ENCODE data around the gene TMEM135.
"Not testable (repeated sequence)": the region's sequence is repeated elsewhere in the genome, so short reads cannot be mapped to it uniquely, and the experiment has no call there.

Gene TMEM135

DNA sequence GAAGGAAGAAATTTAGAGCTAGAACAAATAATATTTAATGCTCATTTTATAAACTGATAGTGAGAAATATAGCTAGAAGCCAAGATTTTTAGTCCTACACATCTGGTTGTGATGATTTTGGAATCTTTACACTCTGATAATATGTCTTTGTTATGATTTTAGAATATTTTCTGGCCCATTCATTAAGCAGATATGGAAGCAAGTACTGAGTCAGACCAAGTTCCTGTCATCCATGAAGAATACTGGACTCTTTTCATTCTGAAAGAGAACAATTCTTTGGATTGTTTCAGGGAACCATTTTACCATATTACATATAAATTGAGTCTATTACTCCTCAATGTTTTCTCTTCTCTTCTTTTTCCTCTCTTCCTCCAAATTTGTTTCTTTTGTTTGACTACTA, 227.4 kb downstream of the TMEM135 start:
- no peak for DNase-seq

DNA sequence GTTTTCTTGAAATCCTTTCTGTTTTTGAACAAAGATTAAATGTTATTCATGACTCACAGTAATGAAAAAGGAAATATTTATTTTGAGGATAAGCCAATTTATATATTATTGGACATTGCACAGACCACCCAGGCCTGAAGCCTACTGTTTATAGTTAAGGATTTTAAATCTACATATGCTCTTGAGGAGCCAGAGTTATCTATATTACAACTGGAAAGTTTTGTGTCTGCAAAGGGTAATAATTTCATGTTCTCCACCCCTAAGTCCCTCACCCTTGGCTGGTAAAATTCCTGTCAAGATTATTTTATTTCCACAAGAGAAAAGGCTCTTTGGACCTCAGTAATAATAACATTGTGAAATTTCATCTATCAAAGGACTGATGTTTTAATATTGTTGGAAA, 228.2 kb downstream of the TMEM135 start:
- DNase-seq = no peak

DNA sequence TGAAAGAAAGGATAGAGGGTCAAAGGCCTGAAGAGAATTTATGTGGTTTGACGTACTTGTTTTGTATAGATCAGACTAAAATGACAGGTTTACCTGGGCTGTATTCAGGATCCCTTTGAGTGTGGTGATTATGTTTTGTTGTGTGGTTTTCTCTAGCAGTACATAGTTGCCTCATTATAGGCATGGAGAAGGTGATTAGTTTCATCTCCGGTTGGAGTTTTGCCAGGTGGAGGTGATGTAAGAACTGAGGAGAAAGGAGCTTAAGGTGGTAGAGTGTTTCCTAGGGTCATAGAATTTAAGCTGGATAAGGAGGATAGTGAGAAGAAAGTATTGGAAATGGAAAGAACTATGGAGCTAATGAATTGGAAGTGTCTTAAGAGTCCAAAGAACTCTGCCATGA, 229.0 kb downstream of the TMEM135 start:
- DNase-seq = no peak

DNA sequence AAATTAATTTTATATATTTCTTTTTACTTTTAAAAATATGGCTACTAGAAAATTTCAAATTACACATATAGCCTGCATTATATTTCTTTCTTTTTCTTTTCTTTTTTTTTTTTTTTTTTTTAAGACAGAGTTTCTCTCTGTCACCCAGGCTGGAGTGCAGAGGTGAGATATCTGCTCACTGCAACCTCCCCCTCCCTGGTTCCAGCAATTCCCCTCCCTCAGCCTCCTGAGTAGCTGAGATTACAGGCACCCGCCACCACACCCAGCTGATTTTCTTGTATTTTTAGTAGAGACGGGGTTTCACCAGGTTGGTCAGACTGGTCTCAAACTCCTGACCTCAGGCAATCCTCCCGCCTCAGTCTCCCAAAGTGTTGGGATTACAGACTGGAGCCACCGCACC, 234.2 kb downstream of the TMEM135 start:
- not testable (repeated sequence) for DNase-seq

DNA sequence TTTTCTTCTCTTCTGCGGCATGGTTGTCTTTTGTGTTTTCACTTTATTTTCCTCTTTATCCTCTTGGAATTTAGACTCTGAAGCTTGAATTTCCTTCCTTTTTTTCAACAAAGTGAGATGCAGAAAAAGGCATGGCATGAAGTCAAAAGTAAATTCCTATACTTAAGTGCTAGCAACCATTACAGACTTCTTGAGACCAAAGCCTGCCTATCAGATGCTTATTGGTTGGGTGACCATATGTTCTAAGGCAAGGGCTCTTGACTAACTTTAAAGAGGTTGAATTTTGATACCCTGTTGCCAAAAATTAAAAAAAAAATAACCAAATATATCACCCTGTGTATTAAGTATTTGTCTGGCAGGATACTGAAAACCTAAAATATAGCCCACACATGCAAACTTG, 237.4 kb downstream of the TMEM135 start:
- no peak for DNase-seq

DNA sequence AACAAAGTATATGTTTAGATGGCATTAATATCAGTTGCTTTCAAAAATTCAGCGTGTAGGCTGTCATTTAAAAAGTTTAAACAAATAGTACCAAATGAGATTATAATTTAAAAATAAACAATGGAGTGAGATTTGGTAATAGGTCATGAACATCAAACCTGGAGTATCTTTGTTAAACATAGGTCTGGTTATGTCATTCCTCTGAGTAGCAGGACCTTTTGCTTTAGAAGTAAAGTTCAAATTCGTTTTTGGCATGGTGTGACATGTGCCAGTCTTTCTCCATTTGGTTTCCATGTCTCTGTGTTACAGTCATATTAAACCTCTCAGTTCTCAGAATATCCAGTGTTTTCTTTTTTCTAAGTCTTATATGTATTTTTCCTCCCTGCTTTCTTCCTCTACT, 242.4 kb downstream of the TMEM135 start:
- no peak for DNase-seq

DNA sequence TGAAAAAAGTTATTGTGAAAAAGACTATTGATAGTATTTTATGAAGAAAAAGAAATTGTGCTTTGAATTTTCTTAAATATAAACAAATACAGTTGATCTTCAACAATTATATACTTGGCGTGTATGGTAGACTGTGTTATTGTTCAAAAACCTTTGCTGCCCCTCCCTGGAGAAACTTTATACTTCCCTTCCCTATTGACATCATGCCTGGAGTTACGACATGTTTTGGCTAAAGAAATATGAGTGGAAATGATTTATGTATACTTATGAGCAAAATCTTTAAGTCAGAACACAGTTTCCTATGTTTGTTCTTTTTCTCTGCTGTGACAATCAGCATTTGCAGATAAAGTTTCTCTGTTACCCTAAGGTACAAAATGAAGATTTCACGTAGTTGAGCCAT, 243.8 kb downstream of the TMEM135 start:
- DNase-seq = no peak

DNA sequence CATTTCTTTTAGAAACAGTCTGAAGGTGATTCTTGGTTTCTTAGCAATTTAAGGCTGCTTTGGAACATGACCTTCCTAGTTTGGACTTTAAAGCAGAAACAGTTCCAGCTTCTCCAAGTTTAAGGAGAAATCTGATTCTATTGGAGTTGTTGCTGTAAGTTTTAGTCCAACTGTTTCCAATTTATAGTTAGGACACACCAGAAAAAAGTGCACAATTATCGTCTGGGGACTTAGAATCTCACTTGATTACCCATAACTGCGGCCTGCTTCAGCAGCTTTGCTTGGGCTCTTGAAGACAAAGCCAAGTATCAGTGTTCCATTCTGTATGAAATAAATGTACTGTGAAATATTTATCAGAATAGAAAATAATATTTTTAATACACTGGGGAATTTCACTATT, 246.6 kb downstream of the TMEM135 start:
- no peak for DNase-seq

DNA sequence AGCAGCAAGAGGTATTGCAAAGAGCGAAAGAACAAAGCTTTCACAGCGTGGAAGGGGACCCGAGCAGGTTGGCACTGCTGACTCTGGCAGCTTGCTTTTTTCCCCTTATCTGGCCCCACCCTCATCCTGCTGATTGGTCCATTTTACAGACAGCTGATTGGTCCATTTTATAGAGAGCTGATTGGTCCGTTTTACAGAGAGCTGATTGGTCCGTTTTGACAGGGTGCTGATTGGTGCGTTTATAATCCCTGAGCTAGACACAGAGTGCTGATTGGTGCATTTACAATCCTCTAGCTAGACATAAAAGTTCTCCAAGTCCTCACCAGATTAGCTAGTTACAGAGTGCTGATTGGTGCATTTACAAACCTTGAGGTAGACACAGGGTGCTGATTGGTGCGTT, 247.9 kb downstream of the TMEM135 start:
- not testable (repeated sequence) for DNase-seq

DNA sequence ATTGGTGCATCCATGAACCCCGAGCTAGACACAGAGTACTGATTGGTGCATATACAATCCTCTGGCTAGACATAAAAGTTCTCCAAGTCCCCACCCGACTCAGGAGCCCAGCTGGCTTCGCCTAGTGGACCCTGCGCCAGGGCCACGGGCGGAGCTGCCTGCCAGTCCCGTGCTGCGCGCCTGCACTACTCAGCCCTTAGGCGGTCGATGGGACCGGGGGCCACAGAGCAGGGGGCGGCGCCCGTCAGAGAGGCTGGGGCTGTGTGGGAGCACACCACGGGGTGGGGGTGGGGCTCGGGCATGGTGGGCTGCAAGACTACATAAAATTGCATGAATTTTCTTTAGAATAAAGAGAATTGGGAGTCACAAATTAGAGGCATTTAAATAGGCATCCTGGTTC, 248.6 kb downstream of the TMEM135 start:
- no peak for DNase-seq

DNA sequence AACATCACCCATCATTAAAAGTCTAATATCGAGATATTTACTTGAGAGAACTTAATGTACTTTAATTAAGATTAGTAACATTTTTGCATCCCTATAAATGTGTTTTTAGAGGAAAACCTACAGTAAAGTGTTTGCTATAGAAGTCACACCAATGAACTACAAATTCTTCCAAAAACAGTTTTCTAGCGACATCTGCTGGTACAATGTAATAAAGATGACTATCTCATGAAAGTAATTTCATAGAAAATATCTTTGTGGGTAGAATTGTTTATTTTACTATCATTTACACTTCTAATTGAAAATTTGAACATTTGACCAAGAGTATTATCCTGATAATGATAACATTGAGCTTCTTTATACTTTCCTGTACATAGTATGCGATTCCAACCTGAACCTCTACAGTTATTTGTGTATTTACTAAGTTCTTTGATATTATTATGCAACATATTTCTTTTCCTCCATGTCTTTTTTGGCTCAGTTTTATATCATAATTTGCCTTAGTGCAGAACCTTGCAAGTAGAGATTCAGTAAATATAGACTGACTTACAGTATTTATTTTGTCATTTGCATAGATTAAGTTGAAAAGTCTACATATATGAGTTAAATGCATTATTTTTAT, 252.7 kb downstream of the TMEM135 start:
- DNase-seq = peak; percentile 60

DNA sequence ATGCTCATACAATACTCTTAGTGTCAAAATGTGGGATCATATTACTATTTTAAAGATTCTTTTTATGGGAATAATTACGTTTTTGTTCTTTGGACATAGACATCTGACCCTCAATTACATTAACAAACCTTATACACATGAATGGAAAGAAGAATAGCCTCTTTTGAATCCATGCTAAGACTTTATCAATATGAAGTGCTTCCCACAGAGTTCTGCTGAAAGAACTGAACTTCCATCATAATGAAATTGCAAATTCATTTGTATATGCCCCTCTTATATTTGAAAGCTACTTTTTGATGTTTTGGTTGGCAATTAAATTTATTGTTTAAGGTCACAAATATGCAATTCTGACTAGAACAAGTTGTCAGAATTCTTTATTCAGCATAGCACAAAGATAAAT, 254.9 kb downstream of the TMEM135 start:
- DNase-seq = no peak

DNA sequence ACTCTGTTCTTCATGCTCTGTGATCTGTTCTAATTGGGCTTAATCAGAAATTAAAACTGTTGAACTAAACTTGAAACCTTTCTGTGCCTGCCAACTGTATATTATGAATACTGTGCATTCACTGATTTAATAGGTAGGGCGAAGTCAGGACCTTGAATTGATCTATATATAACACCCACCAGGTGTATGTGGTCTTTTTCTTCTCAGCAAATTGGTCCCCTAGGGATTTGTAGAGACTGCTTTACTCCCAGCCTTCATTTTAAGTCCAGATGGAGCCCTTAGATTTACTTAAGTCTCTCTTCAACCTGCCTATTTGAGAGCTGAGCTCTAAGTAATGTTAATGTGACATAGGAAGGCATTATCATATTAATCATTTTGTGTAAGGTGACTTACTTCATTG, 257.5 kb downstream of the TMEM135 start:
- no peak for DNase-seq

DNA sequence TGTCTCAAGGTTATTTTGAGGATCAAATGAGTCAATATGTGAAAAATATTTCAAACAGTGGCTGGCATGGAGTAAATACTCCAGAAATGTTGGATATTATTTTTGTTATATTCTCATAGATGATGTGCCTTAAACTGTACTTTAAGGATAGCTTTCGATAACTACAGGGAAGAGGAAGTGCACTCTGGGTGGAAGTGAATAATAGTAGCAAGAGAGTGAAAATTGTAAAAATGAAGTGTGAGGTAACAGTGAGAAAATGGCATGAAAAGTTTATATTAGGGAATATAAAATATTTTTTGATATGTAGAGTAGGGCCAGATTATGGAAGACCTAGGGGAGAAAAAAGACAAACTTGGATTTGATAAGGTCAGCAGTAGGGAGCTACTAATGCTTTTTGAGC, 258.9 kb downstream of the TMEM135 start:
- no peak for DNase-seq

DNA sequence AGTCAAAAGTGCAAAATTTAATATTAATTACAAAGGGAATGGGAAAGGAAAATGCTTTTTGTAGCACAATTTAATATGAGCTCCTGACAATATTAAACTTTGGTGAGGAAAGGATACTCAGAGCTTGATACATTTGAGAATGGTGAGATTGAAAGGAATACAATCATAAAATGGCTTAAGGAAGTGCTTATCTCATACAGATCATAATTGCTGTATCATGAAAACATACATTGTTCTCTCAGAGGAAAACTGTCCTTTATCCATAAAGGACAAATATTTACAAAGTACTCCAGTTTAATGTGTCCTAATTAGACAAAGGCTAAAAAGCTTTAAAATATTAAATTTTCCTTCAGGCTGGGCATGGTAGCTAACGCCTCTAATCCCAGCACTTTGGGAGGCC, 260.4 kb downstream of the TMEM135 start:
- DNase-seq = no peak

DNA sequence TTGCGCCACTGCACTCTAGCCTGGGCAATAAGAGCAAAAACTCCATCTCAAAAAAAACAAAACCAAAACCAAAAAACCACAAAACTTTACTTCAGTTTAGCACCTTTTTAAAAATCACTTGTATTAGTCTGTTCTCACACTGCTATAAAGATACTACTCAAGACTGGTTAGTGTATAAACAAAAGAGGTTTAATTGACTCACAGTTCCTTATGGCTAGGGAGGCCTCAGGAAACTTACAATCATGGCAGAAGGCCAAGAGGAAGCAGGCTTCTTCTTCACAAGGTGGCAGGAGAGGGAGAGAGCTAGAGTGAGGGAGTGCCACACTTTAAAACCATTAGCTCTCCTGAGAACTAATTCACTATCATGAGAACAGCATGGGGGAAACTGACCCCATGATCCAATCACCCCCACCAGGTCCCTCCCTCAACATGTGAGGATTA, 261.3 kb downstream of the TMEM135 start:
- no peak for DNase-seq

DNA sequence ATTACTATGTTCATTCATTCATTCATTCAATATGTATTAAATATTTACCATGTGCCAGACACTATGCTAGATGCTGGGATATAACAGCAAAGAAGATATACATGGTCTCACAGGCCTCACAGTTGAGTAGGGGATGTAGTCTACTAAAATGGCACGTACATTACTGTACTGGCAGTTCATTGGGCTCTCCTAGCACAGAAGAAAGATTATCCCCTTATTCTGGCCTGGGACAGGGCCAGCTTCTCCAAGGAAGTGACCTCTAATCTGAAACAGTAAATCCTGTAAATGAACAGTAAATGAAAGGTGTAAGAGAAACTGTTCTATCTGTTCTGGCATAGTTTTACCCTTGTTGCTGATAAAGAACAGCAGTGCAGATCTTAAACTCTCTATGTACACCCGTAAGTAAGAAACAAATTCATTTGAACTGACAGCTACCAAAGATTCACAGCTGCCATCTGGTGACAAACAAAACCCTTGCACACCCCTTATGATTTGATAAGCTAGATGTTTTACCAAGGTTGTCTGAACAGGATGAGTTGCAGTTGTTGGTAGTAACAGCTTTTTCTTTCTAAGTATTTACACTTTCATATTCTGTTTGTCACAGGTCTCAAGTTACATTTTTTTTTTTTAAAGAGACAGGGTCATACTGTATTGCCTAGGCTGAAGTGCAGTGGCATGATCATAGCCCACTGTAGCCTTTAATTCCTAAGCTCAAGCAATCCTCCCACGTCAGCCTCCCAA, 263.1 kb downstream of the TMEM135 start:
- no peak for DNase-seq

DNA sequence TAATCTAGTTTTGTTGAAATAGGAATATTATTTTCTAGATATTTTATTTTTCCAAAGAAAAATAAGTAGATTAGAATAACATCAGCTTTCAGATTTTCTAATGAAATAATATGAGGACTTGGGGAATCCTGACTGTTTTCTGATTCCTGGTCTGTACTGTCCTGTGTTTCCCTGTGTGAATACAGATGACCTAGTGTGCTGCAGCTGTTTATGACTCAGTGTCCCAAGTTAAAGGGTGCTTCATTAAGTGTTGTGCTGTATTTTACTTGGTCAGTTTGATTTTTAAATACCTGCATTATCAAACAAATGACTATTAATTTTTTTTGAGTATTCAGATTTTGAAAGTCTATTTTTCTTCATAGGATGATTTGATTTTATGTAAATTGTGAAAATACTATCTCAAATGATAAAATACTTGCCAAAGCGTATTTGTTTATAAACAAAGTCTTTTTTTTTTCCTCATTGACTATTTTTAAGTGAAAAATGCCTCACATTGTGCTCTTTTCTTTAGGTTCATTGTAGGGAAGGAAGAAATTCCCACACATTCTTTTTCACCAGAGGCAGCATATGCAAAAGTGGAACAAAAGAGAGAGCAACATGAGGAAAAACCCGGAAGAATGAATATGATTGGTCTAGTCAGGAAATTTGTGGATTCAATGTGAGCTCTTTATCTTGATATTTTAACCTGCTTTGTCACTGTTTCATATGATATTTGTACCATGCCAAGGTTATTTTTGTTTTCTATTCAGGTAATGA, 264.2 kb downstream of the TMEM135 start:
- no peak for DNase-seq

DNA sequence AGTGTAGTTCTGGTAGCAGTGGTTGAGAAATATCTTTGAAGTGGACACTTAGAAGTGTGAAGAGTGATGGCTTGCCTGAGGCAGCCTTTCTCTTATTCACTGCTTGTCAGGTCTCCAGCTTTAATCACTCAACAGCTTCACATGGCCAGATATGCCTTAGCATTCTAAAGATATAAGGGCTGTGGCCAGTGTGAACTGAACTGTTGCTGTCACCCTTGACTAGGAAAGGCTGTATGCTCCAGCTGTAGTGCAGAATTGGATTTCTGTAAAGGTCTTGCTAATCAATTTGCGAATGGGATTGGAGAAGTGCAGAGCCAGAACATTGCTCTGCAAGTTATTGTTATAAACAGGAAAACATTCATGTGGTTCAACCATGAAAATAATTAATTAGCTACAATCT, 266.7 kb downstream of the TMEM135 start:
- no peak for DNase-seq

DNA sequence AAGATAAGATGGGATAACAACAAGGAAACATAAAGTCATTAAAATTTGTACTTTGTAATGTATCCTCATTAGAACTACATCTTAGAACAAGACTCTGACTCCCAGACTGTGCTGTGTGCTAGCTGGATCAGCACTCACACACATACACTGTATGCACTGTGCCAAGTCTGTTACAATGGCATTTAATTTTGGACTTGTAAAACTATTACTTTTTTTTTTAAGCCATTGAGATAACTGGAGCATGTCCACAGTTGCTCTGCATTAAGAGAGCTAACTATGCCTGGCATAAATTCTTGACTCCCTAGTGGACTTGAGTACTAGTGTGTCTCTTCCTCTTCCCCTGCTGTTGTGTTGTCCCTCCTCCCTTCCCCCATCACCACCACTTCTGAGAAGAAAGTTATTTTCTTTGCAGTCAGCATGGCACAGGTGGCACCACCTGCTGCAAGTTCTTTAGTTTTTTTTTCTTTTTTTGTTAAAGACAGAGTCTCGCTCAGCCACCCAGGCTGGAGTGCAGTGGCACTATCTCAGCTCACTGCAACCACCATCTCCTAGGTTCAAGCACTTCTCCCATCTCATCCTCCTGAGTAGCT, 268.6 kb downstream of the TMEM135 start:
- no peak for DNase-seq

DNA sequence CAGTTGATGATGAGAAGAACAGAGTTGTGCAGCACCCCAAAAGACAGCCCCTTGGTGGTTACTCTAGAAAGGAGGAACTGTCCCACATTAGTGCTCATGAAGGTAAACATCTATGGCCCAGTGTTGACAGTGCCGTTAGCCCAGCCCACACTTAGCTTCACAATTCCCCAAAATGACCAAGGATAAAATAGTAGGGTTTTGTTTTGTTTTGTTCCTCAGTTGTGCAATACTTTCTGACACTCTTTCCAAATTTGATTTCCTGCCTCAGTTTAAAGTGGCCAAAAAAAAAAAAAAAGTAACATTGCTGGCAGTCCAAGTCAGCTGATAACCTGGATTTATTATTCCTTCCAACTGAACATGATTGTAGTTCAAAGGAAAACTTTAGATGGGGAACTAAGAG, 269.4 kb downstream of the TMEM135 start:
- DNase-seq = no peak

DNA sequence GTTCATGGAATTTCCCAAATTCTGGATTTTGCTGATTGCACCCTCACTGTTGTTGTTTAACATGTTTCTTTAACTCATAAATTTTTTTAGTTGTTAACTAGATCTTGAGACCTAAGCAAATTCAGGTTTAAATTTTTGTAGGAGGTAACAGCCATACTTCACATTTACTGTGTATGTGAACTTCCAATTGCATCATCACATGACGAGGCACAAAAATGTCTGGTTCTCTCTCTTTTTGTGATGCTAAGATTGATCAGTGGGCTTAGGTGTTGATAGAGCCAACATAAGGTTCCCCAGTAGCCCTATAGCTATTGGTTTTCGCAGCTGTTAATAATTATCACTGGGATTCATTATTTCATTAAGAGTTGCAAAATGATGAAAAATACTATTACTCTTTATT, 277.5 kb downstream of the TMEM135 start:
- DNase-seq = no peak

DNA sequence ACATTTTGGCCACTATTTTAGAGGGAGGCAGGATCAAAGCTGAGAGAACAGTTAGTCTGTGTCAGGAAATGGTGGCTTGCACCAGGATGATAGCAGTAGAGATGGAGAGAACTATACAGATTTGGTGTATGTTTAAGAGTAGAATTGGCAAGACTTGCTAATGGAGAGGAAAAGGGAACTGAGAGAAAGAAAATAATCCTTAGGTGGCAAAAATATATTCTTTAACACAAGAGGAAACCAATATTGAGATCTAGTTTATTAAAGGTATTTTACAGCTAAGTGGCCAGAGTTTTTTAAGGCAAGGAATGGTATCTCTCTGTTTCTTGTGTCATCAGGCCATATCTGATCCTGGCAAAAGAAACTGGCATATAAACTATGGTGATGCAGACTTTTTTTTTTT, 278.8 kb downstream of the TMEM135 start:
- DNase-seq = no peak

DNA sequence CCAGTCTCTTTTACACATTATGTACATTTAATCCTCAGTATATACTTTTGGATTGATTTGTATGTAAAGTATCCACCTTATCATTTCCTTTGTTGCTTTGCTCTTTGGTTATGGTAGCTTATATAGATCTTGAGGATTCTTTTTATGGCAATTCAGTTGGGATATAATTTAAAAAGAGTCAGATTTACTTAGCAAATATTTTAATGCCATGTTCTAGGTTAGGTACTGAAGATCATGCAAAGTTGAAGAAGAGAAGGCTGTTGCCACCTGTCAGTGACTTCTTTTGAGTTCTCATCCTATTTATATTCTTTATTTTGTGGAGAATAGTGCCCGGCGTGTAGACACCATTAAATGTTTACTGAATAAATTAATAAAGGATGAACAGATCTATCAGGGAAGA, 279.7 kb downstream of the TMEM135 start:
- no peak for DNase-seq

Measured in activated CD4-positive, alpha-beta T cell treated with anti-CD3 and anti-CD28 coated beads, Interleukin-2, amount 50 U/mL, for 16 hours (primary cell).